ENCODE measurements around the gene PDGFA. TPM values are rescaled to one million over a fixed set of nuclear protein-coding genes. Genes with fewer than 3 reads are reported as not detected.

The PDGFA gene
- total and polyA plus RNA-seq, 2 donors = 25.1 to 28.9 TPM

- WGBS = 72% methylated on average over 20 of the region's 20 CpGs
- H3K4me1 ChIP-seq (ENCODE audit: insufficient read depth) = no peaks in the 10 kb centered on the region
- no peak for DNase-seq (ENCODE audit: extremely low spot score)
- H3K36me3 ChIP-seq (ENCODE audit: insufficient read depth) = no peaks in the 10 kb centered on the region
- no peak overlapping the region for H3K27ac ChIP-seq (ENCODE audit: low read depth)
- H3K4me3 ChIP-seq (ENCODE audit: low read depth, low read length) = no peak overlapping the region
Observed at GRCh38 chr7:503575-504111, 16.0 kb downstream of the PDGFA start.

- Histone ChIP-seq H3K4me3 (ENCODE audit: low read depth, low read length) (no peak overlapping the region), H3K36me3 (ENCODE audit: insufficient read depth) (no peaks in the 10 kb centered on the region), H3K4me1 (ENCODE audit: insufficient read depth) (no peaks in the 10 kb centered on the region), H3K27ac (ENCODE audit: low read depth) (no peak overlapping the region)
- DNase-seq (ENCODE audit: extremely low spot score) = no peak
- WGBS = 87% methylated on average over 13 of the region's 13 CpGs
Observed at GRCh38 chr7:502296-502695, 17.4 kb downstream of the PDGFA start.

GRCh38 chr7:501526-501925 lies 18.1 kb downstream of the PDGFA start:
- no peaks in the 10 kb centered on the region for H3K36me3 ChIP-seq (ENCODE audit: insufficient read depth)
- 89% methylated on average over 7 of the region's 7 CpGs for WGBS
- DNase-seq (ENCODE audit: extremely low spot score) = no peak

GRCh38 chr7:500521-501420 lies 18.9 kb downstream of the PDGFA start:
- DNase-seq (ENCODE audit: extremely low spot score) = no peak
- Histone ChIP-seq H3K36me3 (ENCODE audit: insufficient read depth) (no peaks in the 10 kb centered on the region), H3K4me3 (ENCODE audit: low read depth, low read length) (no peak overlapping the region), H3K27ac (ENCODE audit: low read depth) (no peak overlapping the region), H3K4me1 (ENCODE audit: insufficient read depth) (no peaks in the 10 kb centered on the region)
- 88% methylated on average over 35 of the region's 35 CpGs for WGBS

More at GRCh38 chr7:501526-501925, 18.1 kb downstream of the PDGFA start:
- Histone ChIP-seq H3K4me3 (ENCODE audit: low read depth, low read length) (no peak overlapping the region), H3K27ac (ENCODE audit: low read depth) (no peak overlapping the region), H3K4me1 (ENCODE audit: insufficient read depth) (no peaks in the 10 kb centered on the region)

- H3K4me1 ChIP-seq (ENCODE audit: insufficient read depth) = no peaks in the 10 kb centered on the region
- 92% methylated on average over 20 of the region's 20 CpGs for WGBS
- H3K4me3 ChIP-seq (ENCODE audit: low read depth, low read length) = no peak overlapping the region
- H3K27ac ChIP-seq (ENCODE audit: low read depth) = no peak overlapping the region
- H3K36me3 ChIP-seq (ENCODE audit: insufficient read depth) = no peaks in the 10 kb centered on the region
- DNase-seq (ENCODE audit: extremely low spot score) = no peak
Observed at GRCh38 chr7:499853-500485, 19.7 kb downstream of the PDGFA start.

GRCh38 chr7:498678-499641 lies 20.7 kb downstream of the PDGFA start:
- H3K27ac ChIP-seq (ENCODE audit: low read depth) = no peak overlapping the region
- no peak overlapping the region for H3K4me3 ChIP-seq (ENCODE audit: low read depth, low read length)
- 88% methylated on average over 11 of the region's 11 CpGs for WGBS
- H3K4me1 ChIP-seq (ENCODE audit: insufficient read depth) = no peaks in the 10 kb centered on the region
- H3K36me3 ChIP-seq (ENCODE audit: insufficient read depth) = no peaks in the 10 kb centered on the region
- DNase-seq (ENCODE audit: extremely low spot score) = no peak

- DNase-seq (ENCODE audit: extremely low spot score) = no peak
- Histone ChIP-seq H3K4me1 (ENCODE audit: insufficient read depth) (no peaks in the 10 kb centered on the region), H3K4me3 (ENCODE audit: low read depth, low read length) (no peak overlapping the region), H3K27ac (ENCODE audit: low read depth) (no peak overlapping the region), H3K36me3 (ENCODE audit: insufficient read depth) (no peaks in the 10 kb centered on the region)
- 77% methylated on average over 21 of the region's 21 CpGs for WGBS
Observed at GRCh38 chr7:497946-498655, 21.5 kb downstream of the PDGFA start.

GRCh38 chr7:497346-497745 lies 22.3 kb downstream of the PDGFA start:
- Histone ChIP-seq H3K36me3 (ENCODE audit: insufficient read depth) (no peaks in the 10 kb centered on the region), H3K4me3 (ENCODE audit: low read depth, low read length) (no peak overlapping the region), H3K4me1 (ENCODE audit: insufficient read depth) (no peaks in the 10 kb centered on the region), H3K27ac (ENCODE audit: low read depth) (no peak overlapping the region)
- DNase-seq (ENCODE audit: extremely low spot score) = no peak
- 92% methylated on average over 13 of the region's 13 CpGs for WGBS

GRCh38 chr7:496528-497295 lies 22.9 kb downstream of the PDGFA start:
- Histone ChIP-seq H3K36me3 (ENCODE audit: insufficient read depth) (no peaks in the 10 kb centered on the region), H3K4me1 (ENCODE audit: insufficient read depth) (no peaks in the 10 kb centered on the region), H3K4me3 (ENCODE audit: low read depth, low read length) (no peak overlapping the region), H3K27ac (ENCODE audit: low read depth) (no peak overlapping the region)
- 78% methylated on average over 24 of the region's 24 CpGs for WGBS
- DNase-seq (ENCODE audit: extremely low spot score) = no peak

- WGBS = 75% methylated on average over 18 of the region's 18 CpGs
Observed at GRCh38 chr7:495761-496321, 23.8 kb downstream of the PDGFA start.

GRCh38 chr7:495326-495725 lies 24.3 kb downstream of the PDGFA start:
- no peaks in the 10 kb centered on the region for H3K4me1 ChIP-seq (ENCODE audit: insufficient read depth)
- no peaks in the 10 kb centered on the region for H3K36me3 ChIP-seq (ENCODE audit: insufficient read depth)
- no peak for DNase-seq (ENCODE audit: extremely low spot score)
- no peak overlapping the region for H3K4me3 ChIP-seq (ENCODE audit: low read depth, low read length)
- H3K27ac ChIP-seq (ENCODE audit: low read depth) = no peak overlapping the region
- 86% methylated on average over 9 of the region's 9 CpGs for WGBS

More at GRCh38 chr7:495761-496321, 23.8 kb downstream of the PDGFA start:
- no peak for DNase-seq (ENCODE audit: extremely low spot score)
- Histone ChIP-seq H3K36me3 (ENCODE audit: insufficient read depth) (no peaks in the 10 kb centered on the region), H3K4me1 (ENCODE audit: insufficient read depth) (no peaks in the 10 kb centered on the region), H3K4me3 (ENCODE audit: low read depth, low read length) (no peak overlapping the region), H3K27ac (ENCODE audit: low read depth) (peak overlapping the region; percentile 53)

- H3K27ac ChIP-seq (ENCODE audit: low read depth) = no peak overlapping the region
- no peak overlapping the region for H3K4me3 ChIP-seq (ENCODE audit: low read depth, low read length)
- DNase-seq (ENCODE audit: extremely low spot score) = no peak
- H3K36me3 ChIP-seq (ENCODE audit: insufficient read depth) = no peaks in the 10 kb centered on the region
- WGBS = 75% methylated on average over 6 of the region's 6 CpGs
- no peaks in the 10 kb centered on the region for H3K4me1 ChIP-seq (ENCODE audit: insufficient read depth)
Observed at GRCh38 chr7:494906-495305, 24.7 kb downstream of the PDGFA start.

Data from urinary bladder (tissue), 4 donors.